NCI-H748 treated with DMSO at 0.1 percent for 48 hours (cell line): Measurements from ENCODE around the gene UNC5B.

Source experiments
- DNase-seq: peaks from one replicate; lab custom pipeline; 2025; lab: John Stamatoyannopoulos, UW

The UNC5B gene

DNA sequence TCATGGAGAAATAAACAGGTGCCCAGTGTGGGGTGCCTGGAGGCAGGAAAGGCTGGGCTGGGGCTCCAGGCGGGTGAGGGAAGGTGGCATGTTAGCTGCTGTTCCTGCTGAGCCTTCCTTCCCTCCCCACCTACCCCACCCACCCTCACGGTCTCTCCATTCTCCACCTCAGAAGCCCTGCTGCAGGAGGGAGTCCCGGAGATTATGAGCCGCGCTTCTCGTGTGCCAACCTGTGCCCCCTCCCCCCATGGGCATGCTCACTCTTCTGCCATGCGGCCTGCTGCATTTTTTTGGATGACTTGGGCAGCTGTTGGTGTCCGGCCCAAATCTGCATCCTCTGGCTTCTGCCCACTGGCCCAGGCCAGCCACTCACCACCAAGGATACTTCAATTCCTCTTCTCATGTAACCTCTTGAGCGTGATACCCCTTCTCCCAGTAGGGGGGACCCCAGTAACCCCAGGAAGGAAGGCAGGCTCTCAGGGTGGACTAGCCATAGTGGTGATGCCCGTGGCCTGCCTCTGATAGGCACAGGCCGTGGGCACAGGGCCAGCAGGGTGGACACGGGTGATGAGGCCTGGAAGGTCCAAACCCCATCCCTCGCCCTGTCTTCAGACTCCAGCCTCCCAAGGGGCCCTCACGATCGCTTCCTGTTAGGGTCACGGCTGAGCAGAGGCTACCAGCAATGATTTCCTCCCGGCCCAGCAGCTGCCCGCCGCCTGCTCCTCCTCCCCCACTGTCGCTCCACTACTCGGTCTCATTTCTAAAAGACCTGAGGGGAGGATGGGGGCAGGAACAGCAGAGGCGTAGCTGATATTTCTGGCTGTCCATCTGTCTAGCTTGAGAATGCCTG is 27.8 kb downstream of the UNC5B start:
- no peak for DNase-seq

- no peak for DNase-seq
Observed at GRCh38 chr10:71241114-71241829, 28.9 kb downstream of the UNC5B start.

DNA sequence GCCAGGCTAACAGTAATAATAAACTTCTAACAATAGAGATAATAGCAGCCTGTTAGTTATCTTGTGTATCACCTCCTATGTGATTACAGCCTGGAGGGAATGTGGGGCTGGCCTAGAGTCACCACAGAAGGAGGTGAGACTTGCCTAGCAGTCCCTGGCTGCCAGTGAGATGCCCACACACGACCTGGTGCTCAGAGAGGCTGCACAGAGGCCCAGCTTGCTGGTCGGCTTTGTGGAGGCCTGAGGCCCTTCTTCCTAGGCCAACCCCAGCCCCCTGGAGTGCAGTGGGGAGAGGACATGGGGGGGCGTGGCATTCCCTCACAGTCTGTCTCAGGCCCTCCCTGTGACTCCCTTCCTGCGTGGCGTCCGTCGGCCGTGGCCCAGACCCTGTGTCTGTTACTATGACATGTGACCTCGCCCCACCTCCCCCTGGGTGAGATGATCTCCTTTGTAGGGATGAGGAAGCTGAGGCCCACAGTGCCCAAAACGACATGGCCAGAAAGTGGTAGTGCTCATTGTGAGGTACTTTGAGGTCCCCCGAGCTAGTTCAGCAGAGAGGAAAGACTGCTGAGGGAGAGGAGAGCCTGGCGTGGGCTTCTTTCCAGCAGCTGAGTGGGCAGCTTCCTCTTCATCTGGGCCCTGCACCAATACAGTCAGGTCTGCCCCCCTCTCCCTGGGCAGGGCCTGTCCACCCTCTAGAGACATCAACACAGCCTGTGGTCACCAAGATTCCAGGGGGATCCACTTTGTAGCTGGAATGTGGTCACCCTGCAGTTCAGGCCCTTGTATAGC is 29.7 kb downstream of the UNC5B start:
- no peak for DNase-seq

DNA sequence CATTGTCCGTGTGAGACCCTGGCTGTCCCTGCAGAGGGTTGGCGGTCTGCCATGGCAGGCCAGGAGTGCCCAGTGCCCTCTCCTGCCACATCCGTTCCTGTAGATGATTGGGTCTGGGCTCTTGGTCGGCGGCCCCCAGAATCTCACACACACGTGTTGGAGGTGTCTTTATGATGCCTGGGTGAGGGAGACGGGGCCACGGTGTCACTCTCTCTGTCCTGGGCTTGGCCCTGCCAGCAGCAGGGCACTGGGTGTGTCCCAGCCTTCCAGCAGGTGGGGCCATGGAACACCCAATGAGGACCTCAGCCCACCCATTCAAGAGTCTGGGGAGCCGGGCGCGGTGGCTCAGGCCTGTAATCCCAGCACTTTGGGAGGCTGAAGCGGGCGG is 30.2 kb downstream of the UNC5B start:
- DNase-seq, result no peak

GRCh38 chr10:71243756-71244395 is 31.5 kb downstream of the UNC5B start:
- DNase-seq, result no peak

DNA sequence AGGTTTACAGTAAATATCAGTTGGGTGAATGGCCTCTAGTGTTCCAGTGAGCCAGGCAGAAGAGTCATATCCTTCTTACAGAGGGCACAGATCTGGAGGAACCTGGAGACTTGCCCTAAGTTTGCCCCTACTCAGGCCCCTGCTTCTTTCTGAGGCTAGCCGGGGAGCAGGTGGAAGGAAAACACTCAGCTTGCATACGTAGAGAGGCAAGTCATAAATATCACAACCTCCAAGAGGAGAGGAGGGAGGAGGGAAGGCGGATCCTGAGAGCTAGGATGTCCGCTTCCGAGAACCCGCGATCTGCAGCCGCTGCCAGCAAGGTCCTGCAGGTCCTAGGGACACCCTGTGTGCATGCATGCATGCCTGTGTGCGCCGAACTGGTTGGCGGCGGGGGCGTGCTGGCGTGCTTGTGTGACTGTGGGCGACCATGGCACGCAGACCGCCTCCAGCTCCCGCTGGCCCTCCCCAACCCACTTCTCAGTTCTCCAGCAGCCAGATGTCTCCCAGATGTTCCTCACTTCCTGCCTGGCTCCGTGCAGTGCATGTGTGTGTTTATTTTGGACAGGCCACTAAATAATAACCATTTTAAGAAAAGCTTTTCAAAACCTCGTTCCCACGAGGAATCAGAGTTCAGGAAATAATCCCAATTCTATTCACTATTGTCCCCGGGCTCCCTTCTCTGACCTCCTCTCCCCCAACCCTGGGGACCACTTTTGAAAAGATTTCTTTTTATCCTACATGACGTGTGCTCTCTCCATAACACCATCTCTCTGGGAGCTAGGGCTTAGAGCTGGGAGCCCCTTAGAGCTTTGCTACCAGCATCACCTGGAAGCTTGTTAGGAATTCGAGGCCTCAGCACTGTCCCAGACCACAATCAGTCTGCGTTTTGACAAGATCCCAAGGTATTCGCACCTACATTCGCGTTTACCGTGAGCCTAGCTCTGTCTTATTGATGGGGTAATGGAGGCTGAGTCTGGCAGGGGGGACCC is 32.4 kb downstream of the UNC5B start:
- no peak for DNase-seq

- no peak for DNase-seq
Observed at GRCh38 chr10:71245420-71246325, 33.3 kb downstream of the UNC5B start.

- DNase-seq, result no peak
Observed at GRCh38 chr10:71246591-71247413, 34.4 kb downstream of the UNC5B start.

DNA sequence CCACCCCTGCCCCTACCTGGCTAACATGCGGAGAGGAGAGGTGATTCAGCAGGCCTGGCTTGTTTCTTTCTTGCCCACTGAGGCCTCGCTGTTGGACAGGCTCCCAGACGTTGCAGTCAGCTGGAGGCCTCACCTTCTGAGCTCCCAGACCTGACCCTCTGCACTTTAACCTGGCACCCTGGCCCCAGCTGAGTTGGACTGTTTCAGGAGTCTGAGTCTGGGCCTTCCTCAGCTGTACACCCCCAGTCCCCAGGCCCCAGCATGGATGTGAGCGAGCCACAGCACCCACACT is 35.0 kb downstream of the UNC5B start:
- no peak for DNase-seq

- no peak for DNase-seq
Observed at GRCh38 chr10:71247804-71248203, 35.4 kb downstream of the UNC5B start.

- DNase-seq, result no peak
Observed at GRCh38 chr10:71248210-71248609, 35.8 kb downstream of the UNC5B start.

DNA sequence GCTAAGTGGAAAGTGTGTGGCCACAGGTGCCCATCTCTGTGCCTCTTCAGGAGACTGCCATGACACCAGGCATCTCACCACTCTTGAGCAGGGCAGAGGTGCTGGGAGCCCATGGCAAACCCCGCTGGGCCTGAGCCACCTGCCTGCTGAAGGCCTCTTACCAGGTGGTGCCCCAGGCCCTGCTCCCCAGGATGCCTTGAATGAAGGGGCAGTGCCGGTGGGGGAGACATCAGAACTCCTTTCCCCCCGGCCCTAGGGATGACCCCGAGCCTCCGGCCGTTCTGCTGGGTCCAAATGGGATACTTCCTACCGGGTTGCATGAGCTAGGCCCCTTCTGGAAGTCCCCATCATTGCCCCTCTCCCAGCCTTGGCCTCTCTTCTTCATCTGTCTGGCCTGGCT is 37.6 kb downstream of the UNC5B start:
- no peak for DNase-seq

DNA sequence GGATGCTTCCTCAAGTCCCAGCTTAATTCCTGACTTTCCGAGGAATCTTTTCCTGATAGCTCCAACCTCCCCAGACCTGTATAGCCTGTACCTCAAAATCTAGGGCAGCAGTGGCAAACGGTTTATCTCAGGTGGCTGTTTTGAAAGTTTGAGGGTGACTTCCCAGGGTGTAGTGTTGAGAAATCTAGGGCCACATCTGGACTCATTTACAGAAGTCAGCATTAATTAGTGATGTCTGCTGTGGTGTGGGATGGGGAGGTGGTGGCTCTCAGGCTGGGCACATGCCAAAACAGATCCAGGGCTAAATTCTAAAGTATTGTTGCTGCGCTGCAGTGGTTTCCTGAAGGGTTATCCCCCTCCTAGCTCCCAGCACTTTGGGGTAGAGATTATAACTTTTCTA is 38.0 kb downstream of the UNC5B start:
- DNase-seq, result no peak

- no peak for DNase-seq
Observed at GRCh38 chr10:71250842-71251241, 38.5 kb downstream of the UNC5B start.

- no peak for DNase-seq
Observed at GRCh38 chr10:71251319-71251718, 38.9 kb downstream of the UNC5B start.

- no peak for DNase-seq
Observed at GRCh38 chr10:71252220-71252619, 39.9 kb downstream of the UNC5B start.

DNA sequence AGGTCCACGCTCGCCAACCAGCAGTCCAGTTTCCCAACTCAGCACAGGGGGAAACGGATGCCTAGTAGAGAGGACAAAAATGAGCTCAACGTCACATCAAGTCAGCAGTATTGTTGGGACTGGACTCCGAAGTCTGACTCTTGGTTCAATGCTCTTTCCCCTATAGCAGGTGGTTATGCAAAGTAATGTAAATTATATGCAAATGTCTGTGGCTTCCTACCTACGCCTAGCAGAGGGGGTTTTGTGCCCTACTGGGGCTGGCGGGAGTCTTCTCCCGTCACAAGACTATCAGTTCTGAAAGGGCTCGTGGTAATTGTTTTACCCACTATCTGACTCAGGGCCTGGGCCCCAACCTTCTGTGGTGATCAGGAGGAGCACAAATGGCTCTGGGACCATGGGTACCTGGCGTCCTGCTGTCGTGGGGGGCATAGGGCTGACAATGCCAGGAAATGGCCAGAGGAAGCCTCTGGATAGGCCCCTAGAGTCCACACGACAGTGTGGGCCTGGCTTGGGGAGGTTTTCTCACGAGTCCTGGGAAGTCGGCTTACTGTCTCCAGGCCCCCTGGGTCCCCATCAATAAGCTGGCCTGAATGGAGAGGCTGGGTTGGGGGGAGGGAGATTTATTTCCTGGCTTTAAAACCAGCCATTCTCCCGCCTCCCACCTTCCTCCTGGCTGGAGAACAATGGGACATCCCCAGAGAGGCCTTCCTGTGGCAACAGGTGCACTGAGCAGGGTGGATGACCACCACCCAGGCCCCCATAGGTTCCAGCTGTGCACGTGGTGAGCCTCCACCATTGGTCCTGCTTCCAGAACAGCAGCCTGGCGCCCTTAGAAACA is 41.8 kb downstream of the UNC5B start:
- no peak for DNase-seq

- DNase-seq, result no peak
Observed at GRCh38 chr10:71254834-71255549, 42.6 kb downstream of the UNC5B start.
